GM21825 (cell line): ENCODE measurements around the gene ATG4B.

Experiments used
- ATAC-seq: cut with Tn5 transposase; IDR thresholded peaks from one replicate; pipeline ENCODE4 v1.9.1; 2021; ENCODE audit warnings: mild to moderate bottlenecking, moderate library complexity; ENCODE audit not compliant: unreplicated experiment

Gene ATG4B

DNA sequence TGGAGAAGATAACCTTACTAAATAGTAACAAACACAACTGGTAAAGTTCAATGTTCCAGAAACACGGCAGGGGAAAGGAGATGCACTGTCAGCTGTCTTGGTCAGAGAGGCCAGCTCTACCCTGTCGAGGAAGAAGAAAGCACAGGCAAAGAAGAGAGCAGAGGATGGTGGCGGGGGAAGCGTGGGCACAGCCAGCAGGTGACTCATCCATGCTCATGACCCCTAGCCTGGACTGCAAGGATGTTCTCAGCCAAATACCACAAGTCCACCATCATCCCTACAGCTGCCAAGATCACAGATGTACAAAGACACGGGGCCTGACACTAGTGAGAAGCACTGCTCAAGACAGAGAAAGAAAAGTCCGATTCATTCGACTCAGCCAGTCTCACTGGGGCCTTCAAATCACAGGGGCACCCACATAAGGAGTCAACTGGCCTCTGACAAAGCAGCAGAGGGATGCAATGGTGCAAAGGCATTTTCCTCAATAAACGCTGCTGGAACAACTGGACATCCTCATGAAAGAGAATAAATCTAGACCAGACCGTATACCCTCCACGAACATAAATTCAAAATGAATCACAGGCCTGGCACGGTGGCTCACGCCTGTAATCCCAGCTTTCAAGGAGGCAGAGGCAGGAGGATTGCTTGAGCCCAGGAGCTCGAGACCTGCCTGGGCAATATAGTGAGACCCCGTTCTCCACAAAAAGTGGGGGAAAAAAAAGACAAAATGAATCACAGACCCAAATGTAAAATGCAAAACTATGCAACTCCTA lies 43.5 kb downstream of the ATG4B start:
- ATAC-seq: no peak

- ATAC-seq: peak; percentile 20
Observed at GRCh38 chr2:241686324-241686649, 48.8 kb downstream of the ATG4B start.

DNA sequence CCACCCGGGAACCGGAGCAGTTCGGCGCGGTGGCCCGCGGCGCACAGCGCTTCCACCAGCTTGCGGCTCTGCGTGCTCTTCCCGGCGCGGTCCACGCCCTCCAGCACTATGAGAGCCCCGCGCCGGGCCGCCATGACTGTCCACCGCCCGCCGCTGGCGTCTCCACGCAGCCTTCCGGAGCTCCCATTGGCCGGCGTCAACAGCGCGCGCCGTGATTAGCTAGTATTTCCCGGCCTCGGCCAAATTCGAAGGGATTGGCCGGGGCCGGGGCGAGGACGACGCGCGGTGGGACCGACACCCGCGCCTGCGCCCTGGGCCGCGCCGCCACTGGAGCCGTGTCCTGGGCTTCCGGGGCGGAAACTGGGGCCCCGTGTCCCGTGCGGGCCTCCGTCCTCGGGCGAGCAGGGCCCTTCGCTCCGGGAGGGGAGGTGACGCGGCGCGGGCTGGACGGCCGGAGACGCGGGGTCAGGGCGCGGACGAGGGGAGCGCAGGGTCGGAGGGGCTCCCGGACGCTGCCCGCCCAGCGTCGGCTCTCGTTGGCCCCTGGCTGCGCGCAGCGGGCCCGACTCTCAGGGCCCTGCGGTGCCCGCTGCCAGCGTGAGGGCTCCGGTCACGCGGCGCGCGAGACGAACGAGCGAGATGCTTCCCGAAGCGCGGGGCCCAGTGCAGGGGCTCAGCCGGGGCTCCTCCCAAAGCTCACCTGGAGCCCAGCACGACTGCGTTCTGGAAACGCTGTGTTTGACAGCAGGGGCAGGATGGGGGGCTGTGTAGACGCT lies 49.3 kb downstream of the ATG4B start, which contains the start of gene DTYMK:
TSS of gene DTYMK (minus strand) at position 166 of the 776 bp plus-strand sequence. CDS start at position 134, 32 bp downstream.
- peak; percentile 94 for ATAC-seq

DNA sequence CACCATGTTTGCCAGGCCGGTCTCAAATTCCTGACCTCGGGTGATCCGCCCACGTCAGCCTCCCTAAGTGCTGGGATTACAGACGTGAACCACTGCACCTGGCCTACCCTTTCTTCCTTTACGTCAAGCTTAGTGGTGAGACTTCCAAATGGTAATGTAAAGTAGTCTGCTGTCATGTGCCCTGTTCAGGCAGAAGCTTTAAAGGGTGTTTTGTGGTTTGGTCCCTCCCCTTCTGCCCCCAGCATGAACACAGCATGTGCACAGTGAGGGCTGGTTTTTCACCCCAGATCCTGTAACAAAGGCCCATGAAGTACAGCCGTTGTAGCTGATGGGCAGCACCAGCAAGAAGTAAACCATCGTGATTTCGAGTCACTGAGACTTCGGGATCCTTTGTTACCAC lies 51.8 kb downstream of the ATG4B start:
- no peak for ATAC-seq

DNA sequence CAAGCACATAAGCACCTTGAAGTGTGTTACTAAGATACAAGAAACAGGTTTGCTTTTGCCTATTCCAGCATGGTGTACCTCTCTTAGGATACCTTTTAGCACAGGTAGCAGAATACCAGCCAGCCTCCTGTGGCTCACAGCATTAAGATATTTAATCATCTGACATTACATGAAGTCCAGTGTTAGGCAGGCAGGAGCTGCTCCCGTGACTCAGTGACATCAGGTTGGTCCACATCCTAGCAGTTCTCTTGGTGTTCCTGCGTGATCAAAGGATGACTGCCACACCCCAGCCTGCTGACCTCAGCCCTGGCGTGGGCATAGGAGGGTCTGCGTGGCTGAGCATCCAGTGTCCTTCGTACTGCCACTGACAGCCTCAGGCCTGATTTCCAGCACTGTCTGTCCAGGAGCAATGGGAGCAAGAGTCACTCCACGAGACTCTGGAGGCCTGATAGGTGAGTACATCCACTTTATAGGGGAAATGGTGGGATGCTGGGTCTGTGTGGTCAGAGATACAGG lies 52.8 kb downstream of the ATG4B start:
- ATAC-seq: no peak

DNA sequence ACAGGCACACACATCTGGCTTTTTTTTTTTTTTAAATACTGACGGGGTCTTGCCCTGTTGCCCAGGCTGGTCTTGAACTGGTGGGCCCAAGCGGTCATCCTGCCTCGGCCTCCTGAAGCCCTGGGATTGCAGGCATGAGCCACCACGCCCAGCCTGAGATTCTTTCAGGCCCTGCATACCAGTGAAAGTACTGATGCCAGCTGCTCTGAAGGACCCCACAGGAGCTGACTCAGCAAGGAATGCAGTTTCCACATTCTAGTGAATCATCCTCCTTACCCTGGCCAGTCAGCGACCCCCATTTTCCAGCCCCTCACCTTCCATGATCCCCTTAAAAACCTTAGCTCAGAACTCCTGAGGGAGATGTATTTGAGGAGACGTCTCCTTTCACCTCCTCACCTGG lies 55.0 kb downstream of the ATG4B start:
- no peak for ATAC-seq

GRCh38 chr2:241695651-241696050 lies 58.2 kb downstream of the ATG4B start:
- ATAC-seq: no peak

DNA sequence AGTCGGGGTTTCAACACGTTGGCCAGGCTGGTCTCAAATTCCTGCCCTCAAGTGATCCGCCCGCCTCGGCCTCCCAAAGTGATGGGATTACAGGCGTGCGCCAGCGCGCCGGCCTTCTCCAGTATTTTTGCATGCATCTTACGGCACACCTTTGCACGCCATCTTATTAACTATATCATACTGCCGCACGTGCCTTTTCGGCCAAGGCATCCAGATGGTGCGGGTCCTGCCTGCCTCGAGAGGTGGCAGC lies 63.6 kb downstream of the ATG4B start:
- ATAC-seq: no peak

GRCh38 chr2:241701399-241702154 lies 64.1 kb downstream of the ATG4B start, which contains the start of gene ING5:
Gene ING5, plus strand, starts transcription at chr2:241702039. Its CDS starts 27 bp downstream, at chr2:241702066.
- ATAC-seq: peak; percentile 59

- peak; percentile 61 for ATAC-seq
Observed at GRCh38 chr2:241702155-241703031, 64.9 kb downstream of the ATG4B start.

GRCh38 chr2:241703032-241703604 lies 65.6 kb downstream of the ATG4B start:
- ATAC-seq: no peak

GRCh38 chr2:241706537-241706936 lies 69.0 kb downstream of the ATG4B start:
- no peak for ATAC-seq

DNA sequence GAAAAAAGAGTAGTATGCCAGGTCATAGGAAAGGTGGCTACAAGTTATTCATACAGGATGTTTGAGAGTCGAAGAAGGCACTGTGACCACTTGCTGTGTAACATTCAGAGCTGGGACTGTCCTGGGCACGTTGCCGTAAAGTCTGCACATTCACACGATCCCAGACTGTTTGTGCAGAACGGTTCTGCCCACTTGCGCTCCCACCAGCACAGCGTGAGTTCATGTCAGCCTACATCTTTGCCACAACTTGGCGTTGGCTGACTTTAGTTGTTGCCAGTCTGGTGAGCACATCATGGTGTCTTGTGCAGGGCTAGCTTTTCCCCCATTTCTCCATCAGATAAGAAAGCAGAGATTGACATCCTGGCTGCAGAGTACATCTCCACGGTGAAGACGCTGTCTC lies 71.4 kb downstream of the ATG4B start:
- ATAC-seq: no peak

- ATAC-seq: no peak
Observed at GRCh38 chr2:241719093-241719492, 81.6 kb downstream of the ATG4B start.

DNA sequence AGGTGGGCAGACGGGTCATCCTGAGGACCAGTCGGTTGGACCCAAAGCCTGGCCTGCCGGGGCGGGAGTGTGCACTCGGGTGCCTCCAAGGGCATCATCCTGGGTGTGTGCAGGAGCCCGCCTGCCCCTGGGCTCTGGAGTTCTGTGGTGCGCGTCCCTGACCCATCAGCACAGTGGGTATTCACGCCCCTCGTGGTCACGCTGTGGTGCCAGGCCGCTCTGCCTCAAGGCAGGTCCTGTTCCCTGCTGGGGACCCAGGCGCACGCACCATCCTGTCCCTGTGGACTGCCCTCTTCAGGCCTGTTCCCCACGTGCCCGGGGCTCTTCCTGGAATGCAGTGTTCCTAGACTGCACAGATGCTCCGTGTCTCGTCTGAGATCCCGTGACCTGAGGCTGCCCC lies 82.6 kb downstream of the ATG4B start:
- ATAC-seq: no peak

DNA sequence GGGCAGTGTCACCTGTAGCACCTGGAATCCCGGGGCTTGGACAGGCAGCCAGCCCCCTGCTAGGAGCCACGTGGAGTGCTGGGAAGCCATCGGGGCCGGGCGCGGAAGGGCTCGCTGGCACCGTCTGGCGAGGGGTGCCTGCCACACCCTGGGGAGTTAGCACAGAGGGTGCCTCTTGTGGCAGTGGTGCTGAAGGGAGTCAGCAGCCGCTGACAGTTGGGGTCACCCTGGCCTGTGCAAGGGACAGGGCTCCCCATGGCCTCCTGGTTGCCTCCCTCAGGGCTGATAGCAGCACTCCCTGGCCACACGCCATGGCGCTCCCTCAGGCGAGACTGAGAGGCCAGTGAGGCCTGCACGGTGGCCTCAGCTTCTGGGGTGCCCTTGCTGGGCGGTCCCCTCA lies 83.1 kb downstream of the ATG4B start:
- no peak for ATAC-seq

DNA sequence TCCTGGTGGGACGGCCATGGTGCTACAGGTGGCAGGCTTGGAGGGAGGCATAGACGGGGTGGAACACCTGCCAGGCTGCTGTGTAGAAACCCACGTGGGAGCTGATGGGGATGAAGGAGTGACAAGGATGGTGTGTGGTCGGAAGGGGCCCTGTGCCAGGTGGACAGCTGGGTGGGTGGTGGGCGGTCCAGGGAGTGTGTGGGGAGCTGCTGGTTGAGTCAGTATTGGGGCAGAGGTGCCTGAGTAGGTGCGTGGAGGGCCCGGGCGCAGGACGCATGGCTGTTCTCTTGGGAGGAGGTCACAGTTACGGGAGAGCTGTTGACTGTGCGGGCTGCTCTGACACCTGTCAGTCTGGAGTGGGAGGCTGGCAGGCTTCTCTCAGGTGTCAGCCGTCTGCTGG lies 84.4 kb downstream of the ATG4B start:
- no peak for ATAC-seq

DNA sequence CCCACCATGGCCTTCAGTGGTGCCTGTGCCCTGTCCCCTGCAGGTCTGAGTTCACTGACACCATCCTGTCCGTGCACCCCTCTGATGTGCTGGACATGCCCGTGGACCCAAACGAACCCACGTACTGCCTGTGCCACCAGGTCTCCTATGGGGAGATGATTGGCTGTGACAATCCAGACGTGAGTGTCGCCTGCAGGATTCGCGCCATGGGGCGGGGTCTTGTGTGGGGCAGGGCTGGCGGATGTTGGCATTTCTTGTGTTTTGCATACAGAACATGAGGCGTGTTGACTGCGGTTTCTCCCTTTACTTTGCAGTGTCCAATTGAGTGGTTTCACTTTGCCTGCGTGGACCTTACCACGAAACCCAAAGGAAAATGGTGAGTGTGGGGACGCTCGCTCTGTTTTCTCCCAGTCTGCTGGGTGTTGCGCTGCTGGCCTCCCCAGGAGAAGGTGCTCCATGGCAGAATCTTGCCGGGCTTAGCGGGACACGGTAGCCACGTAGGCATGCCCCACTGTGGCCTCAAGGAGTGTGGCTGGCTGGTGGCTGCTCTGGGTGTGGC lies 85.5 kb downstream of the ATG4B start:
- ATAC-seq: no peak
